Neural cell (in vitro differentiated cells): Measurements from ENCODE around the gene ZNF761. TPM values are rescaled to one million over a fixed set of nuclear protein-coding genes. Genes with fewer than 3 reads are reported as not detected.
"Not testable (repeated sequence)": the region's sequence is repeated elsewhere in the genome, so short reads cannot be mapped to it uniquely, and the experiment has no call there.

Experiments used
- H2AFZ ChIP-seq: fragments of 200-600, 300-800 bp; sonication (generic), shearing (Covaris generic); 2 replicates; pipeline ENCODE4 v1.6.0; 2014; ENCODE audit warnings: low read depth, mild to moderate bottlenecking, antibody characterized with exemption, low read length, moderate library complexity
- H3F3A ChIP-seq: fragments of 200-600 bp; shearing (Covaris generic); 2 replicates; pipeline ENCODE4 v1.6.1; 2016; ENCODE audit warnings: mild to moderate bottlenecking, moderate library complexity, mixed read lengths, antibody characterized with exemption, low read length; ENCODE audit not compliant: insufficient read depth, poor library complexity, severe bottlenecking
- H3K27ac ChIP-seq: fragments of 200-600, 300-800 bp; sonication (generic), shearing (Covaris generic); 2 replicates; pipeline ENCODE4 v1.5.1; 2014; ENCODE audit warnings: mild to moderate bottlenecking, low read length, moderate library complexity
- H3K27me3 ChIP-seq: fragments of 300-800, 200-600 bp; sonication (generic), shearing (Covaris generic); 2 replicates; pipeline ENCODE4 v1.6.0; 2014; ENCODE audit warnings: mild to moderate bottlenecking, low read depth, low read length, moderate library complexity; ENCODE audit not compliant: insufficient read depth
- H3K36me3 ChIP-seq: fragments of 300-800, 200-600 bp; sonication (generic), shearing (Covaris generic); 2 replicates; pipeline ENCODE4 v1.5.1; 2014; ENCODE audit warnings: mild to moderate bottlenecking, antibody characterized with exemption, low read length, moderate library complexity; ENCODE audit not compliant: insufficient read depth
- H3K4me2 ChIP-seq: fragments of 300-800, 200-600 bp; sonication (generic), shearing (Covaris generic); 2 replicates; pipeline ENCODE4 v1.6.0; 2014; ENCODE audit warnings: mild to moderate bottlenecking, low read length
- H3K4me3 ChIP-seq: fragments of 300-800, 200-600 bp; sonication (generic), shearing (Covaris generic); 2 replicates; pipeline ENCODE4 v1.5.1; 2014; ENCODE audit warnings: mild to moderate bottlenecking, low read length, moderate library complexity
- H3K79me2 ChIP-seq: fragments of 200-600 bp; shearing (Covaris generic); replicated peaks from 2 replicates; pipeline ENCODE4 v1.6.0; 2014; ENCODE audit warnings: mild to moderate bottlenecking, low read length, moderate library complexity; ENCODE audit not compliant: insufficient read depth
- H3K9ac ChIP-seq: fragments of 300-800, 200-600 bp; sonication (generic), shearing (Covaris generic); 2 replicates; pipeline ENCODE4 v1.6.1; 2016; ENCODE audit warnings: mild to moderate bottlenecking, low read length, mixed read lengths
- H3K9me2 ChIP-seq: fragments of 200-600 bp; shearing (Covaris generic); 2 replicates; pipeline ENCODE4 v1.6.1; 2016; ENCODE audit warnings: mild to moderate bottlenecking, low read length, mixed read lengths; ENCODE audit not compliant: insufficient read depth
- H3K9me3 ChIP-seq: fragments of 200-600, 300-800 bp; sonication (generic), shearing (Covaris generic); 2 replicates; pipeline ENCODE4 v1.6.1; 2016; ENCODE audit warnings: mild to moderate bottlenecking, mixed run types, low read length, moderate library complexity, mixed read lengths
- H4K20me1 ChIP-seq: fragments of 200-600 bp; shearing (Covaris generic); 2 replicates; pipeline ENCODE4 v1.6.1; 2016; ENCODE audit warnings: mild to moderate bottlenecking, mixed run types; ENCODE audit not compliant: insufficient read depth
- CTCF ChIP-seq: fragments of 450-650 bp; IDR thresholded peaks from 2 replicates; pipeline ENCODE4 v1.5.1; 2014; ENCODE audit warnings: antibody characterized with exemption, mild to moderate bottlenecking, moderate library complexity; ENCODE audit not compliant: poor library complexity, severe bottlenecking
- EP300 ChIP-seq: fragments of 450-650 bp; conservative IDR thresholded peaks from 2 replicates; pipeline ENCODE4 v1.6.1; 2014; ENCODE audit warnings: antibody characterized with exemption, mild to moderate bottlenecking, moderate library complexity; ENCODE audit not compliant: poor library complexity, severe bottlenecking
- EZH2 ChIP-seq: fragments of 200-600, 300-800 bp; shearing (Covaris generic), sonication (generic); IDR thresholded peaks from 2 replicates; pipeline ENCODE4 v1.6.1; 2014; ENCODE audit warnings: antibody characterized with exemption, low read length, borderline replicate concordance, mild to moderate bottlenecking; ENCODE audit not compliant: insufficient read depth, poor library complexity, severe bottlenecking
- MXI1 ChIP-seq: fragments of 450-650 bp; conservative IDR thresholded peaks from 2 replicates; pipeline ENCODE4 v1.6.1; 2014; ENCODE audit warnings: antibody characterized with exemption, mild to moderate bottlenecking; ENCODE audit not compliant: poor library complexity, severe bottlenecking
- POLR2AphosphoS5 ChIP-seq: IDR thresholded peaks from 2 replicates; pipeline ENCODE4 v1.6.1; 2012
- RAD21 ChIP-seq: fragments of 450-650 bp; conservative IDR thresholded peaks from 2 replicates; pipeline ENCODE4 v1.6.1; 2014; ENCODE audit warnings: antibody characterized with exemption, mild to moderate bottlenecking, moderate library complexity
- REST ChIP-seq: IDR thresholded peaks from 2 replicates; pipeline ENCODE4 v1.6.1; 2012; ENCODE audit warnings: borderline replicate concordance
- SMC3 ChIP-seq: fragments of 450-650 bp; conservative IDR thresholded peaks from 2 replicates; pipeline ENCODE4 v1.6.1; 2014; ENCODE audit warnings: antibody characterized with exemption, mild to moderate bottlenecking, moderate library complexity; ENCODE audit not compliant: poor library complexity
- TAF1 ChIP-seq: IDR thresholded peaks from 2 replicates; pipeline ENCODE4 v1.6.1; 2012; ENCODE audit warnings: low read depth
- polyA plus RNA-seq: library from polyadenylated mRNA; depleted of rRNA; stranded (reverse); fragments of >200 nt; gene quantifications from 2 replicates; pipeline ENCODE4 v1.2.3, GENCODE V29; 2014

The ZNF761 gene
- polyA plus RNA-seq, 1 donor from 2014 or later, result 16.8 TPM

- Histone ChIP-seq H3K79me2 (no peaks in the 10 kb centered on the region), H3K4me2 (no peak overlapping the region), H3K27me3 (no peaks in the 10 kb centered on the region), H2AFZ (no peak overlapping the region), H3K9me2 (no peaks in the 10 kb centered on the region), H3K9ac (no peak overlapping the region), H3K36me3 (no peaks in the 10 kb centered on the region), H3K27ac (no peak overlapping the region), H3F3A (no peaks in the 10 kb centered on the region), H3K9me3 (no peaks in the 10 kb centered on the region), H4K20me1 (no peaks in the 10 kb centered on the region), H3K4me3 (no peak overlapping the region)
- no peak for TF ChIP-seq POLR2AphosphoS5
- no peak for TF ChIP-seq REST
- TF ChIP-seq EP300, result no peak
- peak; percentile 63 for TF ChIP-seq RAD21
- peak; percentile 62 for TF ChIP-seq SMC3
- no peak for TF ChIP-seq EZH2
- TF ChIP-seq CTCF, result peak; percentile 77
- no peak for TF ChIP-seq TAF1
- TF ChIP-seq MXI1, result no peak
Observed at GRCh38 chr19:53424968-53425597, 6.7 kb upstream of the ZNF761 start.

GRCh38 chr19:53432088-53432661 lies 391 bp downstream of the ZNF761 start:
- H3K36me3 ChIP-seq, result no peaks in the 10 kb centered on the region
- no peaks in the 10 kb centered on the region for H4K20me1 ChIP-seq
- TF ChIP-seq POLR2AphosphoS5 (no peak), EP300 (no peak), EZH2 (no peak), REST (no peak), RAD21 (no peak), SMC3 (no peak), TAF1 (no peak), MXI1 (no peak), CTCF (no peak)
- H3K9me2 ChIP-seq, result no peaks in the 10 kb centered on the region
- H3K79me2 ChIP-seq, result no peaks in the 10 kb centered on the region
- H3K4me3 ChIP-seq, result peak overlapping the region; percentile 78
- no peak overlapping the region for H3K27ac ChIP-seq
- no peaks in the 10 kb centered on the region for H3F3A ChIP-seq
- H2AFZ ChIP-seq, result peak overlapping the region; percentile 41
- peak overlapping the region; percentile 59 for H3K4me2 ChIP-seq
- no peaks in the 10 kb centered on the region for H3K9me3 ChIP-seq
- no peaks in the 10 kb centered on the region for H3K27me3 ChIP-seq
- H3K9ac ChIP-seq, result peak overlapping the region; percentile 66

GRCh38 chr19:53443809-53444208 lies 12.0 kb downstream of the ZNF761 start:
- not testable (repeated sequence) for H3K9me2 ChIP-seq, H2AFZ ChIP-seq, H3K9me3 ChIP-seq, H3K4me2 ChIP-seq, H3K4me3 ChIP-seq, H4K20me1 ChIP-seq, H3K9ac ChIP-seq, H3K27me3 ChIP-seq, H3K27ac ChIP-seq, H3K36me3 ChIP-seq, H3F3A ChIP-seq, H3K79me2 ChIP-seq
